A549 (cell line): ENCODE measurements around the gene COL4A6. TPM values are rescaled to one million over a fixed set of nuclear protein-coding genes. Genes with fewer than 3 reads are reported as not detected.

Source experiments
- ATAC-seq, 2 experiments: fragments of 200-7000 bp in 1 of 2; fragments of >200 bp in 1 of 2; cut with Nextera tagmentation in 1 of 2; cut with Tn5 transposase in 1 of 2; 3 replicates each; pipeline versions ENCODE4 v1.8.0 to v1.9.1; 2018 to 2020; ENCODE audit warnings: mild to moderate bottlenecking in 1 of 2, moderate library complexity in 1 of 2
- CTCF ChIA-PET: fragments of 300-600 bp; sonication (Branson Sonifier 250); formaldehyde crosslinking; extraction: SDS; loops from one replicate; lab custom pipeline; 2021; ENCODE audit warnings: antibody characterized with exemption, inconsistent platforms; lab: Yijun Ruan, JAX
- POLR2A ChIA-PET: fragments of 350-600 bp; formaldehyde crosslinking; extraction: SDS; loops from one replicate; lab custom pipeline; 2021; ENCODE audit warnings: antibody characterized with exemption, inconsistent platforms; lab: Yijun Ruan, JAX
- DNase-seq, 2 experiments: peaks; one replicate each; pipeline versions ENCODE4 v3.0.0 to v3.0.0-alpha.2; 2011 to 2016; ENCODE audit warnings: low read depth in 1 of 2, low spot score in 1 of 2
- FAIRE-seq: peaks from 2 replicates; lab custom pipeline; 2011; peaks lifted over from hg19 to GRCh38; lab: Jason Lieb, UNC
- H3K27ac ChIP-seq, 2 experiments: fragments of >200 bp; sonication (Bioruptor Twin); formaldehyde crosslinking; 3 replicates each; pipeline ENCODE4 v1.5.1; 2016 to 2017
- H3K4me1 ChIP-seq: fragments of >200 bp; sonication (Bioruptor Twin); formaldehyde crosslinking; 3 replicates; pipeline ENCODE4 v1.6.1; 2016
- H3K4me2 ChIP-seq: fragments of >200 bp; sonication (Bioruptor Twin); formaldehyde crosslinking; 3 replicates; pipeline ENCODE4 v1.6.1; 2016
- H3K4me3 ChIP-seq: fragments of >200 bp; sonication (Bioruptor Twin); formaldehyde crosslinking; 3 replicates; pipeline ENCODE4 v1.5.1; 2016
- H3K9me3 ChIP-seq: fragments of >200 bp; sonication (Bioruptor Twin); formaldehyde crosslinking; 3 replicates; pipeline ENCODE4 v1.6.1; 2016
- BCL3 ChIP-seq: fragments of >200 bp; sonication (Bioruptor Twin); formaldehyde crosslinking; IDR thresholded peaks from 3 replicates; pipeline ENCODE4 v1.6.1; 2016
- BHLHE40 ChIP-seq: IDR thresholded peaks from 2 replicates; pipeline ENCODE4 v1.6.1; 2012; ENCODE audit warnings: low read depth, low read length, inconsistent platforms
- CBX2 ChIP-seq: fragments of 200-600 bp; sonication (generic); IDR thresholded peaks from 2 replicates; pipeline ENCODE4 v1.6.1; 2016; ENCODE audit warnings: low read depth, mild to moderate bottlenecking, borderline replicate concordance
- CBX8 ChIP-seq: fragments of 200-600 bp; sonication (generic); IDR thresholded peaks from 2 replicates; pipeline ENCODE4 v1.6.1; 2016
- CEBPB ChIP-seq, 2 experiments: fragments of >200 bp in 1 of 2; sonication (Bioruptor Twin) in 1 of 2; formaldehyde crosslinking in 1 of 2; IDR thresholded peaks; 2 replicates each; pipeline ENCODE4 v1.6.1; 2012 to 2016
- CHD4 ChIP-seq: fragments of 200-600 bp; sonication (generic); IDR thresholded peaks from 2 replicates; pipeline ENCODE4 v1.6.1; 2016; ENCODE audit warnings: antibody characterized with exemption, mild to moderate bottlenecking, borderline replicate concordance
- CTCF ChIP-seq: fragments of >200 bp; sonication (Bioruptor Twin); formaldehyde crosslinking; IDR thresholded peaks from 3 replicates; pipeline ENCODE4 v1.5.1; 2016
- E2F6 ChIP-seq: IDR thresholded peaks from 2 replicates; pipeline ENCODE4 v1.6.1; 2012; ENCODE audit warnings: low read depth, borderline replicate concordance
- EHMT2 ChIP-seq: fragments of 200-600 bp; sonication (generic); IDR thresholded peaks from 2 replicates; pipeline ENCODE4 v1.6.1; 2016; ENCODE audit warnings: antibody characterized with exemption, low read depth, mild to moderate bottlenecking, moderate library complexity
- EP300 ChIP-seq, 2 experiments: fragments of >200 bp; sonication (Bioruptor Twin); formaldehyde crosslinking; IDR thresholded peaks; 2 replicates in 1 of 2; 3 replicates in 1 of 2; pipeline ENCODE4 v1.6.1; 2016 to 2017
- ESRRA ChIP-seq: fragments of 150-350 bp; IDR thresholded peaks from 2 replicates; pipeline ENCODE4 v1.6.1; 2014; ENCODE audit warnings: mild to moderate bottlenecking, low read length, borderline replicate concordance
- FOSB ChIP-seq: fragments of 250-450 bp; sonication (Bioruptor Pico); IDR thresholded peaks from 2 replicates; pipeline ENCODE4 v1.5.0; 2020; ENCODE audit warnings: mild to moderate bottlenecking, moderate library complexity
- FOSL2 ChIP-seq, 2 experiments: fragments of 450-650 bp in 1 of 2; fragments of >200 bp in 1 of 2; sonication (Bioruptor Twin) in 1 of 2; formaldehyde crosslinking; IDR thresholded peaks; 2 replicates each; pipeline versions ENCODE4 v1.5.0 to v1.6.1; 2016 to 2020; ENCODE audit warnings: mild to moderate bottlenecking in 1 of 2, moderate library complexity in 1 of 2
- FOXS1 ChIP-seq: fragments of 250-450 bp; sonication (Bioruptor Pico); IDR thresholded peaks from 2 replicates; pipeline ENCODE4 v1.5.0; 2020; ENCODE audit warnings: mild to moderate bottlenecking, moderate library complexity
- HDAC2 ChIP-seq: fragments of 200-600 bp; sonication (generic); IDR thresholded peaks from 2 replicates; pipeline ENCODE4 v1.6.1; 2016
- HES2 ChIP-seq: fragments of >200 bp; sonication (Bioruptor Twin); formaldehyde crosslinking; IDR thresholded peaks from 2 replicates; pipeline ENCODE4 v1.6.1; 2016
- HEYL ChIP-seq: fragments of 250-450 bp; sonication (Bioruptor Pico); IDR thresholded peaks from 2 replicates; pipeline ENCODE4 v1.8.0; 2021; ENCODE audit warnings: mild to moderate bottlenecking, moderate library complexity
- JUNB ChIP-seq: fragments of >200 bp; sonication (Bioruptor Twin); formaldehyde crosslinking; IDR thresholded peaks from 2 replicates; pipeline ENCODE4 v1.6.1; 2016
- KDM1A ChIP-seq: fragments of 200-600 bp; sonication (generic); IDR thresholded peaks from 2 replicates; pipeline ENCODE4 v1.6.1; 2016; ENCODE audit warnings: low read depth, mild to moderate bottlenecking
- MAFK ChIP-seq: fragments of 450-650 bp; IDR thresholded peaks from 2 replicates; pipeline ENCODE4 v1.6.1; 2014; ENCODE audit not compliant: partially characterized antibody
- MAX ChIP-seq: IDR thresholded peaks from 2 replicates; pipeline ENCODE4 v1.6.1; 2012
- MYC ChIP-seq: IDR thresholded peaks from 2 replicates; pipeline ENCODE4 v1.6.1; 2012; ENCODE audit warnings: mild to moderate bottlenecking, inconsistent platforms, low read length, improper control_type of control experiment, borderline replicate concordance
- POLR2A ChIP-seq: IDR thresholded peaks from 2 replicates; pipeline ENCODE4 v1.6.1; 2012; ENCODE audit warnings: mild to moderate bottlenecking, low read length
- RARB ChIP-seq: fragments of 250-450 bp; sonication (Bioruptor Pico); IDR thresholded peaks from 2 replicates; pipeline ENCODE4 v1.8.0; 2021; ENCODE audit warnings: mild to moderate bottlenecking, moderate library complexity
- SREBF2 ChIP-seq: fragments of 450-650 bp; IDR thresholded peaks from 2 replicates; pipeline ENCODE4 v1.6.1; 2014; ENCODE audit warnings: mild to moderate bottlenecking, moderate library complexity
- ZFP36 ChIP-seq: fragments of 450-650 bp; IDR thresholded peaks from 2 replicates; pipeline ENCODE4 v1.6.1; 2014; ENCODE audit warnings: borderline replicate concordance; ENCODE audit not compliant: partially characterized antibody
- ZSCAN20 ChIP-seq: fragments of 250-450 bp; sonication (Bioruptor Pico); IDR thresholded peaks from 2 replicates; pipeline ENCODE4 v1.8.0; 2022; ENCODE audit warnings: mild to moderate bottlenecking, moderate library complexity
- WGBS: methylation state at CpG from one replicate; pipeline ENCODE4 v1.1.6; 2017; ENCODE audit errors: missing lambda C conversion rate; 5-methylcytosine and 5-hydroxymethylcytosine counted together
- polyA plus RNA-seq, 4 experiments: library from polyadenylated mRNA; depleted of rRNA in 3 of 4; stranded (reverse); fragments of >200 nt; fragmentation: RNase III in 1 of 4; extraction: RNeasy Plus Mini Kit Qiagen cat#74134 plus additional on column Dnase treatment in 1 of 4; gene quantifications; 2 replicates in 3 of 4; 3 replicates in 1 of 4; pipeline ENCODE4 v1.2.3, GENCODE V29; 2011 to 2017

COL4A6 gene
- polyA plus RNA-seq, 2 of the 4 experiments (the other 2 are of a cell fraction), result 13.0 to 19.8 TPM

GRCh38 chrX:108362026-108362425 is 76.2 kb downstream of the COL4A6 start:
- no peaks in the 10 kb centered on the region for H3K9me3 ChIP-seq
- ChIA-PET CTCF (no interaction called here), POLR2A (no interaction called here)
- FAIRE-seq, result peak; percentile 83
- H3K4me1 ChIP-seq, result peaks cover 3% of the 10 kb centered on the region; the same call in 1 of the 3 replicates
- TF ChIP-seq CBX8 (no peak), HEYL (no peak), FOSL2 (IDR thresholded peaks at IDR 0.05) (no peak), FOSL2 (CRISPR knock-in tag; IDR thresholded peaks at IDR 0.05) (no peak), FOXS1 (no peak), KDM1A (no peak), ZFP36 (no peak), CEBPB (IDR thresholded peaks at IDR 0.05) (no peak), MAX (no peak), BCL3 (no peak), EP300 (IDR thresholded peaks at IDR 0.05) (no peak), EHMT2 (no peak), RARB (no peak), HDAC2 (no peak), POLR2A (no peak), HES2 (no peak), JUNB (no peak), CHD4 (no peak)
- no peak for DNase-seq
- H3K27ac ChIP-seq, result no peak overlapping the region
- ATAC-seq, result no peak
- 24% methylated on average over 1 of the region's 1 CpG for WGBS
- no peak overlapping the region for H3K4me3 ChIP-seq
- H3K4me2 ChIP-seq, result no peak overlapping the region

- ChIA-PET POLR2A (no interaction called here), CTCF (interaction anchor here (1.3 kb wide), 1 partner anchor 130 kb away, joined by 3 read pairs; no protein-coding TSS in a partner anchor)
Observed at GRCh38 chrX:108361316-108361715, 76.9 kb downstream of the COL4A6 start.

More at GRCh38 chrX:108361316-108361715, 76.9 kb downstream of the COL4A6 start:
- TF ChIP-seq CBX2, result no peak
- no peak for TF ChIP-seq HDAC2
- no peak for TF ChIP-seq EHMT2
- no peak for TF ChIP-seq FOSB (CRISPR knock-in tag)
- no peak for TF ChIP-seq ZSCAN20 (CRISPR knock-in tag)
- TF ChIP-seq CHD4, result no peak
- no peak for TF ChIP-seq CTCF
- TF ChIP-seq MAFK, result no peak
- no peak for TF ChIP-seq FOXS1
- TF ChIP-seq BCL3, result no peak
- no peak for TF ChIP-seq BHLHE40
- TF ChIP-seq SREBF2, result no peak
- TF ChIP-seq ESRRA, result no peak
- TF ChIP-seq E2F6, result no peak
- TF ChIP-seq MYC, result no peak
- WGBS, result 45% methylated on average over 2 of the region's 2 CpGs
- Histone ChIP-seq H3K4me1 (peaks cover 3% of the 10 kb centered on the region; the same call in 1 of the 3 replicates), H3K27ac (no peak overlapping the region), H3K4me2 (no peak overlapping the region), H3K9me3 (no peaks in the 10 kb centered on the region), H3K4me3 (no peak overlapping the region)
- FAIRE-seq, result no peak
- no peak for DNase-seq
- no peak for ATAC-seq
